HG02981 (cell line): Measurements from ENCODE around the gene KDM4C.

Source experiments
- ATAC-seq: cut with Tn5 transposase; IDR thresholded peaks from one replicate; pipeline ENCODE4 v1.9.1; 2021; ENCODE audit warnings: mild to moderate bottlenecking, moderate library complexity; ENCODE audit not compliant: unreplicated experiment

KDM4C gene

GRCh38 chr9:6961845-6962522 is 204.2 kb downstream of the KDM4C start:
- no peak for ATAC-seq

- no peak for ATAC-seq
These were observed 207.8 kb downstream of the KDM4C start for GRCh38 chr9:6965566-6965965.

GRCh38 chr9:6968271-6968670 is 210.5 kb downstream of the KDM4C start:
- ATAC-seq: no peak

GRCh38 chr9:6969805-6970204 is 212.0 kb downstream of the KDM4C start:
- ATAC-seq: no peak

- no peak for ATAC-seq
These were observed 215.3 kb downstream of the KDM4C start for GRCh38 chr9:6973089-6973488.

GRCh38 chr9:6973762-6974161 is 216.0 kb downstream of the KDM4C start:
- peak; percentile 99 for ATAC-seq

- no peak for ATAC-seq
These were observed 217.4 kb downstream of the KDM4C start for GRCh38 chr9:6975198-6975597.

- ATAC-seq: no peak
These were observed 220.0 kb downstream of the KDM4C start for GRCh38 chr9:6977761-6978160.

- ATAC-seq: no peak
These were observed 220.8 kb downstream of the KDM4C start for GRCh38 chr9:6978591-6978990.

- no peak for ATAC-seq
These were observed 227.3 kb downstream of the KDM4C start for GRCh38 chr9:6984941-6985578.

GRCh38 chr9:6986141-6986815 is 228.5 kb downstream of the KDM4C start:
- no peak for ATAC-seq

GRCh38 chr9:6987381-6987780 is 229.6 kb downstream of the KDM4C start:
- ATAC-seq: no peak

- no peak for ATAC-seq
These were observed 233.6 kb downstream of the KDM4C start for GRCh38 chr9:6991418-6991817.

- no peak for ATAC-seq
These were observed 238.5 kb downstream of the KDM4C start for GRCh38 chr9:6996061-6996854.

- no peak for ATAC-seq
These were observed 239.6 kb downstream of the KDM4C start for GRCh38 chr9:6997330-6997729.

GRCh38 chr9:6999794-7000193 is 242.0 kb downstream of the KDM4C start:
- no peak for ATAC-seq

- no peak for ATAC-seq
These were observed 243.8 kb downstream of the KDM4C start for GRCh38 chr9:7001571-7001970.

- ATAC-seq: no peak
These were observed 246.1 kb downstream of the KDM4C start for GRCh38 chr9:7003861-7004260.

GRCh38 chr9:7006417-7006816 is 248.6 kb downstream of the KDM4C start:
- ATAC-seq: no peak

- no peak for ATAC-seq
These were observed 250.6 kb downstream of the KDM4C start for GRCh38 chr9:7008411-7008810.

- ATAC-seq: no peak
These were observed 251.3 kb downstream of the KDM4C start for GRCh38 chr9:7009065-7009464.
